ENCODE data around the gene FBF1.

The FBF1 gene

DNA sequence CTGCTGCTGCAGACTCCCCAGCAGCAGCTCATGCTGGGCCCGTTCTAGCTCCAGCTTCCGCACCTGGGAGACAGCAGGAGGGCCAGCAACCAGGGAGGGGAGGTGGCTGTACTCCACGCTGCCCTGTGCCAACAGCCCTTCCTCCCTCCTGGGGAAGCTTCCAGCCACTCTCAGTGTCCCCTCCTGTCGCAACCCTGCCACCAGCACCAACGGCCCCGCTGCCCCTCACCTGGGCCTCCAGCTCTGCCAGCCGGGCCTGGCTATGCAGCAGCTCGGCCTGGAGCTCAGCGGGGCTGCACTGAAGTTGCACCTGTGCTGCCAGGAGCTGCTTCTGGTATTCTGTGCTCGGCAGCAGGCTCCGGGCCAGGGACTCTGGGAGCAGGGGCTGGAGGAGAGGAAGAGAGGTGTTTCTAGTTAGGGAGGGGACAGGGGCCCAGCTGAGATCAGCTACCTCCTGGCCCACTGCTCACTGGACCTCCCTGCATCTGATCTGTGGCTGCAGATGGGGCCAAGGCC lies 20.7 kb downstream of the FBF1 start:
- no peak for DNase-seq (ENCODE audit: low read depth, low spot score)
- H3K4me3 ChIP-seq (ENCODE audit: low read depth, low read length) = no peak overlapping the region
- POLR2A ChIA-PET = no interaction called here
- CTCF ChIA-PET = interaction anchor here (1.1 to 6.3 kb wide), 2 partner anchors 9 to 15 kb away, joined by 3 to 30 read pairs; partner anchors contain the start of gene MRPL38
- TF ChIP-seq, protein P1, sequence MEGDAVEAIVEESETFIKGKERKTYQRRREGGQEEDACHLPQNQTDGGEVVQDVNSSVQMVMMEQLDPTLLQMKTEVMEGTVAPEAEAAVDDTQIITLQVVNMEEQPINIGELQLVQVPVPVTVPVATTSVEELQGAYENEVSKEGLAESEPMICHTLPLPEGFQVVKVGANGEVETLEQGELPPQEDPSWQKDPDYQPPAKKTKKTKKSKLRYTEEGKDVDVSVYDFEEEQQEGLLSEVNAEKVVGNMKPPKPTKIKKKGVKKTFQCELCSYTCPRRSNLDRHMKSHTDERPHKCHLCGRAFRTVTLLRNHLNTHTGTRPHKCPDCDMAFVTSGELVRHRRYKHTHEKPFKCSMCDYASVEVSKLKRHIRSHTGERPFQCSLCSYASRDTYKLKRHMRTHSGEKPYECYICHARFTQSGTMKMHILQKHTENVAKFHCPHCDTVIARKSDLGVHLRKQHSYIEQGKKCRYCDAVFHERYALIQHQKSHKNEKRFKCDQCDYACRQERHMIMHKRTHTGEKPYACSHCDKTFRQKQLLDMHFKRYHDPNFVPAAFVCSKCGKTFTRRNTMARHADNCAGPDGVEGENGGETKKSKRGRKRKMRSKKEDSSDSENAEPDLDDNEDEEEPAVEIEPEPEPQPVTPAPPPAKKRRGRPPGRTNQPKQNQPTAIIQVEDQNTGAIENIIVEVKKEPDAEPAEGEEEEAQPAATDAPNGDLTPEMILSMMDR (IDR thresholded peaks at IDR 0.05; ENCODE audit: insufficient read depth, low read length, missing control alignments) = no peak

DNA sequence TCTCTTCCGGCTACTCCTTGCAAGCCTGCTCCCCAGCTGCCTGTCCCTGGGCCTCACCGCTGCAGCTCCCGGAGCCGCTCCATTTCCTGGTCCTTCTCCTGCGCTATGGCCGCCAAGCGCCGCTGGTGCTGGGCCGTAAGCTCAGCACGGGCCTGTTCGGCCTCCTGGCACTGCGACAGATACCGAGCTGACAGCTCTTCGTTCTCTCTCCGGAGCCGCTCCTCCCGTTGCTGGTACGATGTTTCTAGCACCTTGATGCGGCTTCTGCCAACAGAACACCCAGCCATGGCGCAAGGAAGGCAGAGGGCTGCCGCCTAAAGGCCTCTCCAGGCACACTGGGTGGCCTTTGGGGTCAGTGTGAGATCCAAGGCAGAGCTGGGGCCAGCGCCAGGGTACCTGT lies 21.2 kb downstream of the FBF1 start:
- TF ChIP-seq, protein P1 (IDR thresholded peaks at IDR 0.05; ENCODE audit: insufficient read depth, low read length, missing control alignments) = no peak
- ChIA-PET POLR2A (no interaction called here), CTCF (interaction anchor here (1.1 to 6.3 kb wide), 3 partner anchors 8 to 14 kb away, joined by 3 to 30 read pairs (median 5); partner anchors contain the start of gene MRPL38)
- no peak for DNase-seq (ENCODE audit: low read depth, low spot score)
- H3K4me3 ChIP-seq (ENCODE audit: low read depth, low read length) = no peak overlapping the region

DNA sequence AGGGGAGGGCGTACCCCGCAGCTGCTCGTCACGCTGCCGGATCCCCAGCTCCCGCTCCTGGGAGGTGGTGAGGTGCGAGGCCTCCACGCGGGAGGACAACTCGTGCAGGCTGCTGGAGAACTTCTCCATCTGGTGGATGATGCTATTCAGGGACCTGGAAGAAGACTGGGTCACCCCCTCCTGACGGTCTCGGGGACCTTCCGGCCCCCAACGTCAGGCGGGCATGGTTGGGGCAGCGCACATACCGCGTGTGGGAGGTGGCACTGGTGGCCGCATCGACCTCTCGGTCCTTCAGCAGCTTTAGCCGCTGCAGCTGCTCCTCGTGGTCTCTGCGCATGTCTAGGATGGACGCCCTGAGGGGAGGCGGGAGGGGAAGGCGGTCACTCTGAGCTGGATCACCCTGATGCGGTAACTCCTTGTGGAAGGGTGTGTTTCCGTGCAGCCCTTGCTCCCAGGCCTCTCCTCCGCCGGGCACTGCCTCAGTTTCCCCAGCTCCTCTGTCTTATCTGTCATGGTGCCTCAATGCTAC lies 22.9 kb downstream of the FBF1 start:
- ChIA-PET POLR2A (interaction anchor here (0.6 kb wide), 1 partner anchor 21 kb away, joined by 3 read pairs; the partner anchor contains the start of gene TRIM65), CTCF (interaction anchor here (0.8 to 6.3 kb wide), 3 partner anchors 8 to 13 kb away, joined by 3 to 30 read pairs (median 5); partner anchors contain the start of gene MRPL38)
- H3K4me3 ChIP-seq (ENCODE audit: low read depth, low read length) = no peak overlapping the region
- TF ChIP-seq, protein P1 (IDR thresholded peaks at IDR 0.05; ENCODE audit: insufficient read depth, low read length, missing control alignments) = no peak
- no peak for DNase-seq (ENCODE audit: low read depth, low spot score)

DNA sequence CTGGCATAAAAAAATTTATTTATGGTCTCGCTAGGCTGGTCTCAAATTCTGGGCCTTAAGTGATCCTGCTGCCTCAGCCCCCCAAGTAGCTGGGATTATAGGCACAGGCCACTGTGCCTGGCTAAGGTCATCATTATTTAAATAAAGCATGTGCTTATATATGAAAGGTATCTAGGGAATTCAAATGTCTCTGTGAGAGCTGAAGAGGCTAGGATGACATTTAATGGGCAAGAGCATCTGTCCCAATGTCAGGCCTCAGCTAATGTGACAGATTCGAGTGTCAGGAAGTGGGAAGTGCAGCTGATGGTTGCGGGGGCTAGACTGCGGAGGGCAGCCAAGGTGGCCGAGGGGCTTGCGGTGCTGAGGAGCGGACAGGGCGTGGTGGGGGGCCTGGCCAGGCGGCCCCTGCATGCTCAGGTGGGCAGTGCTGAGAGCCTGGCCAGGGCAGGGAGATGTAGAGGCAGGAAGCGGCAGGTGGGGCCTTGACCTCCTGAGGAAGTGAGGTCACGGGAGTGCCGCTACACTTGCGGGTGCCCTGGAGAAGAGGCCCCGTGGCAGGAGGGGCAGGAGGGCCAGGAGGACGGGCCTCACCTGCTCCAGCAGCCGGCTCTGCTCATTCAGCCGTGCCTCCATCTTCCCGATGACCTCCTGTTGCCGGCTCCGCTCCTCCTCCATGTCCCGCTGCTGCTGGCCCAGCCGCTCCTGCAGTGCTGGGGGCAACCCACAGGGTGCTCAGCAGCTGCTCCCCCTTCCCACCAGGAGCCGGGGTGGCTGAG lies 23.5 kb downstream of the FBF1 start:
- DNase-seq (ENCODE audit: low read depth, low spot score) = no peak
- TF ChIP-seq, protein P1 (IDR thresholded peaks at IDR 0.05; ENCODE audit: insufficient read depth, low read length, missing control alignments) = no peak
- ChIA-PET POLR2A (no interaction called here), CTCF (interaction anchor here (0.9 to 6.3 kb wide), 5 partner anchors 8 to 88 kb away, joined by 3 to 30 read pairs (median 4); partner anchors contain the start of gene MRPL38)
- no peak overlapping the region for H3K4me3 ChIP-seq (ENCODE audit: low read depth, low read length)

DNA sequence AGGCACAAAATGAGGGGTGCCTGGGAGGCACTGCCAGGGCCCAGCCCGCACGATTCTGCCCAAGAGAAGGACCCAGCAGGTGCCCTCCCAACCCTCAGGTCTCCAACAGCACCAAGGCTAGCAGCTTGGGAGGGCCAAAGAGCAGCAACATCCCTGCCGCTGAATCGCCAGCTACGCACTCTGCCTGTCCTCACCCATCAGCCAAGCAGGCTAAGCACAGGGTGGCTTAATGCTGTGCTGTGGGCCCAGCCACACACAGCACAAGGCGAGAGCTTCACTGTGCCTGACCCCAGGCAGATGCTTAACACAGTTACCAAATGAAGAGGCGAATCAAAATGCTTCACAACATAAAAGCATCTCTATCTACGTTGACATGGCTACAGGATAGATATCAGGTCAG lies 25.6 kb downstream of the FBF1 start:
- CTCF ChIA-PET = interaction anchor here (6.3 kb wide), 1 partner anchor 10 kb away, joined by 30 read pairs; the partner anchor contains the start of gene MRPL38
- H3K4me3 ChIP-seq (ENCODE audit: low read depth, low read length) = no peak overlapping the region
- POLR2A ChIA-PET = interaction anchor here (1.1 kb wide), 2 partner anchors 10 kb away, joined by 3 to 4 read pairs; partner anchors contain the start of gene MRPL38
- no peak for DNase-seq (ENCODE audit: low read depth, low spot score)
- TF ChIP-seq, protein P1 (IDR thresholded peaks at IDR 0.05; ENCODE audit: insufficient read depth, low read length, missing control alignments) = no peak
